Gastroesophageal sphincter (tissue), 4 donors: Measurements from ENCODE around the gene RPS6KL1. TPM values are rescaled to one million over a fixed set of nuclear protein-coding genes. Genes with fewer than 3 reads are reported as not detected.

Experiments used
- ATAC-seq: fragments of 150-250 bp; one replicate; pipeline ENCODE4 v1.9.1; 2016; ENCODE audit warnings: mild to moderate bottlenecking, moderate library complexity
- H3K27ac ChIP-seq, 4 donors: fragments of 200-600 bp; sonication (generic) in 3 of 4; 1 replicate in 3 of 4; 2 replicates in 1 of 4; pipeline ENCODE4 v1.5.1; 2016 to 2019
- H3K27me3 ChIP-seq: fragments of 200-600 bp; sonication (generic); one replicate; pipeline ENCODE4 v1.5.1; 2019
- H3K36me3 ChIP-seq, 2 donors: fragments of 200-600 bp; sonication (generic); one replicate each; pipeline ENCODE4 v1.5.1; 2019; ENCODE audit warnings: control low read depth in 1 of 2
- H3K4me1 ChIP-seq, 3 donors: fragments of 200-600 bp; sonication (generic); 1 replicate in 2 of 3; 2 replicates in 1 of 3; pipeline ENCODE4 v1.5.1; 2016 to 2019; ENCODE audit warnings: control low read depth in 2 of 3
- H3K4me3 ChIP-seq, 2 donors: fragments of 200-600 bp; sonication (generic); one replicate each; pipeline ENCODE4 v1.5.1; 2019; ENCODE audit warnings: mild to moderate bottlenecking in 1 of 2, moderate library complexity in 1 of 2
- H3K9me3 ChIP-seq, 3 donors: fragments of 200-600 bp; sonication (generic); one replicate each; pipeline ENCODE4 v1.5.1; 2017 to 2019; ENCODE audit warnings: control low read depth in 2 of 3
- CTCF ChIP-seq, 4 experiments: fragments of 200-600 bp in 2 of 4; fragments of 450-650 bp in 2 of 4; sonication (generic) in 1 of 4; IDR thresholded peaks; one replicate each; pipeline ENCODE4 v1.5.1; 2017 to 2019; ENCODE audit warnings: antibody characterized with exemption in 4 of 4, mild to moderate bottlenecking in 2 of 4, moderate library complexity in 2 of 4
- EP300 ChIP-seq: sonication (generic); formaldehyde crosslinking; IDR thresholded peaks from one replicate; pipeline ENCODE4 v1.6.1; 2017; ENCODE audit warnings: antibody characterized with exemption, mild to moderate bottlenecking
- POLR2A ChIP-seq, 2 donors: fragments of 450-650 bp; IDR thresholded peaks; one replicate each; pipeline ENCODE4 v1.6.1; 2017; ENCODE audit warnings: antibody characterized with exemption in 2 of 2, mild to moderate bottlenecking in 2 of 2, moderate library complexity in 1 of 2
- POLR2AphosphoS5 ChIP-seq: sonication (generic); formaldehyde crosslinking; IDR thresholded peaks from one replicate; pipeline ENCODE4 v1.6.1; 2017; ENCODE audit warnings: antibody characterized with exemption
- WGBS, 2 donors: methylation state at CpG; one replicate each; pipeline ENCODE4 v1.1.5; 2018; ENCODE audit warnings: low coverage in 1 of 2; 5-methylcytosine and 5-hydroxymethylcytosine counted together
- total RNA-seq, 4 donors: library from RNA; depleted of rRNA; stranded (reverse); fragments of >200 nt; gene quantifications; one replicate each; pipeline ENCODE4 v1.1.0, GENCODE V29; 2016

Gene RPS6KL1
- total RNA-seq, 4 donors from 2014 or later: 4.0 to 10.2 (median 8.2) TPM

DNA sequence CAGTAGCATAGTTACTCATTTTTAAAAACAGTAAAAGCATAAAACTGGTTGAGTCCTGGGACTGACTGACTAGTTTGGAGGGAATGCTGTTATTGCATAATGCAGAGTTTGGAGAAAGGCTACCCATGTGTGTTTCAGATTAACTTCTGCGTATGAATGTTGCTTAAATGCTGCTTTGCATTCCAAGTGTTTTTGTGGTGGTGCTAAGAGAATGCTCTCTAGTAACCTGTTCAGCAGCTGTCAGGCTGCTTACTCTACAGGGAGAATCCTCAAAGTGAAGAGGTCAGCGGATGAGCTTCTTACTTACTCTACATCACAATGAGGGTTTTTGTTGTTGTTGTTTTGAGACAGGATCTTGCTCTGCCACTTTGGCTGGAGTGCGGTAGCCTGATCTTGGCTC lies 37.1 kb downstream of the RPS6KL1 start:
- TF ChIP-seq POLR2A (IDR thresholded peaks at IDR 0.05) (no peak), EP300 (no peak), CTCF (IDR thresholded peaks at IDR 0.05) (no peak), POLR2AphosphoS5 (peak; percentile 51)
- Histone ChIP-seq H3K27me3 (no peaks in the 10 kb centered on the region), H3K27ac (peak overlapping the region in 3 of 4 donors; percentile 41 to 71 (median 51)), H3K4me1 (peaks cover 17 to 73% (median 35%) of the 10 kb centered on the region in 3 donors), H3K9me3 (no peaks in the 10 kb centered on the region), H3K36me3 (peaks cover 3 to 44% of the 10 kb centered on the region in 2 donors), H3K4me3 (no peak overlapping the region)
- ATAC-seq: peak; percentile 76
- WGBS, 2 donors: 40 to 57% methylated on average over 1 to 2 of the region's 3 CpGs

DNA sequence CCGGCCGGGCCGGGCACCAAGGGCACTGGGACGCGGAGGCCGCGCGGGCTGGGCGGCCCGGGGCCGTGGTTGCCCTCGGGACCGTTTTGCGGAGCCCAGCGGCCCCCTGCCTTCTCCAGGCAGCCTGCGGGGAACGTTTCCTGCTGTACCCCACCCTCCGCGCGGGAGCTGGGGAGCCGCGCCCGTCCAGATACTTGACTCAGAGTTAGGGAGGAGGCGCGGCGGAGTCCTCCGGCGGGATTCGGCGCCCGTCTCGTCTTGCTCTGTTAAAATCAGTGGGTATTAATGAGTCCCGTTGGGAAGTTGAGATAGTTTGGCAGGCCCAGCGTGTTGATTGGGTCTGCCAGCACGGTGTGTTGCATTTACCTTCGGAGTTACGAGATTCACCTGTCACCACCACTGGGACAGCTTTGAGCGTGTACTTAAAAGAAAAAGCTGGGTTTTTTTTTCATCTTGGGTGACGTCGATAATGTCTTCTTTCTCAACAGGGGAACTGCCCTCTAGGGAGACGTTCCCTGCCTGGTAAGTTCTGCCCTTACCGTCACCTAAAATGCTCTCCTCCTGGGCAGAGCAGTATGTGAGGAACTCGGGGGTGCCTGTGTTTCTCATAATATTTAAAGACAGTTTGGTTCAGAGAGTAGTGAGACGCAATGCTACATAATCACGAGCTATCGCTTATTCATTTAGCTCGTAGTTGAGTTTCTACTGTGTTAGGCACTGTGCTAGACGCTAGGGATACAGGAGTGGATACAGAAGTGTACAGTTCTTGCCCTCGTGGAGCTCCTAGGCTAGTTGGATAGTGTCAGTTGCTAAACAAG lies 40.7 kb downstream of the RPS6KL1 start:
- H3K4me3 ChIP-seq: peak overlapping the region; percentile 79 to 100
- 1% methylated on average over 13 of the region's 49 CpGs for WGBS, 2 donors
- H3K27me3 ChIP-seq: no peaks in the 10 kb centered on the region
- ATAC-seq: peak; percentile 54
- peaks cover 17 to 59% (median 35%) of the 10 kb centered on the region in 3 donors for H3K4me1 ChIP-seq
- H3K36me3 ChIP-seq: peaks cover 0 to 17% of the 10 kb centered on the region in 2 donors
- no peaks in the 10 kb centered on the region for H3K9me3 ChIP-seq
- peak overlapping the region; percentile 83 to 98 (median 96) for H3K27ac ChIP-seq
- TF ChIP-seq CTCF (IDR thresholded peaks at IDR 0.05) (no peak), POLR2A (IDR thresholded peaks at IDR 0.05) (no peak), EP300 (no peak), POLR2AphosphoS5 (no peak)

GRCh38 chr14:74881431-74882102 lies 41.5 kb downstream of the RPS6KL1 start, which contains the start of gene DLST:
DLST (plus strand) TSS chr14:74881916; CDS start chr14:74881954, 38 bp downstream.
- 2 to 4% methylated on average over 5 to 6 of the region's 53 CpGs for WGBS, 2 donors
- Histone ChIP-seq H3K27me3 (no peaks in the 10 kb centered on the region), H3K4me1 (peaks cover 17 to 52% (median 30%) of the 10 kb centered on the region in 3 donors)

GRCh38 chr14:74879427-74880182 lies 43.5 kb downstream of the RPS6KL1 start:
- Histone ChIP-seq H3K27me3 (no peaks in the 10 kb centered on the region), H3K27ac (no peak overlapping the region), H3K36me3 (no peaks in the 10 kb centered on the region), H3K4me3 (no peak overlapping the region), H3K9me3 (no peaks in the 10 kb centered on the region), H3K4me1 (peaks cover 9 to 32% (median 14%) of the 10 kb centered on the region in 3 donors)
- no peak for ATAC-seq
- TF ChIP-seq POLR2AphosphoS5: no peak
- TF ChIP-seq POLR2A (IDR thresholded peaks at IDR 0.05): no peak
- TF ChIP-seq CTCF (IDR thresholded peaks at IDR 0.05): no peak
- no peak for TF ChIP-seq EP300
- WGBS, 2 donors: 57 to 78% methylated on average over 1 to 3 of the region's 3 CpGs

More at GRCh38 chr14:74881431-74882102, 41.5 kb downstream of the RPS6KL1 start, which contains the start of gene DLST:
- H3K4me3 ChIP-seq: peak within 1 kb of the TSS; percentile 79 to 100
- ATAC-seq: peak; percentile 94
- H3K36me3 ChIP-seq: peaks cover 0 to 10% of the 10 kb centered on the region in 2 donors
- H3K9me3 ChIP-seq: no peaks in the 10 kb centered on the region
- peak; percentile 84 for TF ChIP-seq POLR2AphosphoS5
- TF ChIP-seq EP300: no peak
- TF ChIP-seq POLR2A (IDR thresholded peaks at IDR 0.05): peak; percentile 74 to 82
- TF ChIP-seq CTCF (IDR thresholded peaks at IDR 0.05): peak in 1 of 4 experiments; percentile 15
- peak within 1 kb of the TSS; percentile 83 to 98 (median 96) for H3K27ac ChIP-seq
